HEK293 (cell line): ENCODE data around the gene SLC35E3.

Experiments used
- CTCF ChIA-PET: fragments of 350-600 bp; formaldehyde crosslinking; extraction: SDS; loops from one replicate; lab custom pipeline; 2021; ENCODE audit warnings: antibody characterized with exemption; lab: Yijun Ruan, JAX
- POLR2A ChIA-PET: fragments of 300-600 bp; formaldehyde crosslinking; extraction: SDS; loops from one replicate; lab custom pipeline; 2020; ENCODE audit warnings: antibody characterized with exemption, inconsistent platforms; lab: Yijun Ruan, JAX
- H3K27ac ChIP-seq: fragments of 200-500 bp; sonication (Bioruptor generic); 2 replicates; pipeline ENCODE4 v1.5.1; 2014; ENCODE audit warnings: low read depth, low read length, control low read depth, inconsistent platforms; ENCODE audit errors: extremely low read depth
- H3K36me3 ChIP-seq, 2 experiments: fragments of 200-500 bp in 1 of 2; sonication (Bioruptor generic) in 1 of 2; 1 replicate in 1 of 2; 2 replicates in 1 of 2; pipeline ENCODE4 v1.5.1; 2014 to 2017; ENCODE audit warnings: inconsistent platforms in 2 of 2, low read length in 2 of 2; ENCODE audit not compliant: control insufficient read depth in 2 of 2, insufficient read depth in 1 of 2
- H3K4me1 ChIP-seq: fragments of 200-500 bp; sonication (Bioruptor generic); 2 replicates; pipeline ENCODE4 v1.5.1; 2014; ENCODE audit warnings: mild to moderate bottlenecking, low read length, inconsistent platforms; ENCODE audit not compliant: control insufficient read depth, insufficient read depth
- H3K4me3 ChIP-seq: 2 replicates; pipeline ENCODE4 v1.5.1; 2011; ENCODE audit warnings: low read depth, mild to moderate bottlenecking, control low read depth, low read length, moderate library complexity
- H3K9me3 ChIP-seq: fragments of 200-500 bp; sonication (Bioruptor generic); 2 replicates; pipeline ENCODE4 v1.5.1; 2014; ENCODE audit warnings: low read depth, low read length, inconsistent platforms; ENCODE audit not compliant: control insufficient read depth, insufficient read depth
- BCL11A ChIP-seq: fragments of 450-650 bp; formaldehyde crosslinking; IDR thresholded peaks from 2 replicates; pipeline ENCODE4 v1.5.1; 2016; ENCODE audit warnings: low read depth, missing biosample characterization, missing genetic modification characterization
- KLF1 ChIP-seq: fragments of 450-650 bp; formaldehyde crosslinking; IDR thresholded peaks from 2 replicates; pipeline ENCODE4 v1.5.1; 2016; ENCODE audit warnings: missing biosample characterization, missing genetic modification characterization
- SCRT1 ChIP-seq: fragments of 450-650 bp; formaldehyde crosslinking; IDR thresholded peaks from 2 replicates; pipeline ENCODE4 v1.5.1; 2016; ENCODE audit warnings: missing biosample characterization, missing genetic modification characterization, borderline replicate concordance
- SCRT2 ChIP-seq: fragments of 450-650 bp; formaldehyde crosslinking; IDR thresholded peaks from 2 replicates; pipeline ENCODE4 v1.5.1; 2016; ENCODE audit warnings: missing biosample characterization, missing genetic modification characterization
- YY2 ChIP-seq: fragments of 450-650 bp; formaldehyde crosslinking; IDR thresholded peaks from 2 replicates; pipeline ENCODE4 v1.5.1; 2016; ENCODE audit warnings: missing biosample characterization, missing genetic modification characterization
- ZBTB48 ChIP-seq: fragments of 450-650 bp; formaldehyde crosslinking; IDR thresholded peaks from 2 replicates; pipeline ENCODE4 v1.5.1; 2016; ENCODE audit warnings: missing biosample characterization, missing genetic modification characterization
- ZFHX2 ChIP-seq: fragments of 450-650 bp; formaldehyde crosslinking; conservative IDR thresholded peaks from 2 replicates; pipeline ENCODE4 v1.5.1; 2016; ENCODE audit warnings: missing biosample characterization, missing genetic modification characterization
- ZNF214 ChIP-seq: fragments of 450-650 bp; formaldehyde crosslinking; IDR thresholded peaks from 2 replicates; pipeline ENCODE4 v1.5.1; 2017; ENCODE audit warnings: missing biosample characterization, mild to moderate bottlenecking, missing genetic modification characterization, borderline replicate concordance
- ZNF223 ChIP-seq: fragments of 450-650 bp; formaldehyde crosslinking; IDR thresholded peaks from 2 replicates; pipeline ENCODE4 v1.5.1; 2016; ENCODE audit warnings: missing biosample characterization, missing genetic modification characterization
- TF ChIP-seq, protein P1 (sequence below): fragments of 450-650 bp; formaldehyde crosslinking; IDR thresholded peaks from 2 replicates; pipeline ENCODE4 v1.5.1; 2016; ENCODE audit warnings: missing biosample characterization, missing genetic modification characterization, borderline replicate concordance
- TF ChIP-seq, protein P2 (sequence below): sonication (generic); formaldehyde crosslinking; IDR thresholded peaks from 2 replicates; pipeline ENCODE4 v1.8.1; 2022; ENCODE audit warnings: mild to moderate bottlenecking, moderate library complexity, missing genetic modification reagents
- TF ChIP-seq, protein P3 (sequence below): fragments of 450-650 bp; formaldehyde crosslinking; IDR thresholded peaks from 2 replicates; pipeline ENCODE4 v1.5.1; 2016; ENCODE audit warnings: missing biosample characterization, missing genetic modification characterization
- TF ChIP-seq, protein P4 (sequence below): IDR thresholded peaks from 2 replicates; pipeline ENCODE4 v1.6.1; 2011; ENCODE audit warnings: mild to moderate bottlenecking, low read depth, low read length, borderline replicate concordance
- TF ChIP-seq, protein P5 (sequence below): fragments of 450-650 bp; formaldehyde crosslinking; IDR thresholded peaks from 2 replicates; pipeline ENCODE4 v1.5.0; 2017; ENCODE audit warnings: missing biosample characterization, missing genetic modification characterization, borderline replicate concordance

The SLC35E3 gene

DNA sequence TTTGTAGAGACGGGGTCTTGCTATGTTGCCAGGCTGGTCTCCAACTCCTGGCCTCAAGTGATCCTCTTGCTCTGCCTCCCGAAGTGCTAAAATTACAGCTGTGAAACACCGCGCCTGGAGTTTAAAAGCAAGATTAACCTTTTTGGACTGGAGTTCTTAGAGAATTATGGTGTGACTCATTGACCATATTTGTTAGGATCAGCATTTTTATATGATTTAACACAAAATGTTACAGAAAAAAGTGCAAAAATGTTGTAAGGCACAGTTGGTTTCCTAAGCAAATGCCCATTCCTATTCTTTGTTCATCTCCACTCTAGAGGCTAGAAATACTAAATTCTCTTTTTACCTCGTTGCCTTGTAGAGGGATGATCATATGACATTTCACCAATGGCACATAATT, 27.6 kb downstream of the SLC35E3 start (continued):
- no peak for TF ChIP-seq ZNF214 (tag by site-specific recombination)
- TF ChIP-seq ZBTB48 (tag by site-specific recombination) = no peak
- TF ChIP-seq, protein P1, sequence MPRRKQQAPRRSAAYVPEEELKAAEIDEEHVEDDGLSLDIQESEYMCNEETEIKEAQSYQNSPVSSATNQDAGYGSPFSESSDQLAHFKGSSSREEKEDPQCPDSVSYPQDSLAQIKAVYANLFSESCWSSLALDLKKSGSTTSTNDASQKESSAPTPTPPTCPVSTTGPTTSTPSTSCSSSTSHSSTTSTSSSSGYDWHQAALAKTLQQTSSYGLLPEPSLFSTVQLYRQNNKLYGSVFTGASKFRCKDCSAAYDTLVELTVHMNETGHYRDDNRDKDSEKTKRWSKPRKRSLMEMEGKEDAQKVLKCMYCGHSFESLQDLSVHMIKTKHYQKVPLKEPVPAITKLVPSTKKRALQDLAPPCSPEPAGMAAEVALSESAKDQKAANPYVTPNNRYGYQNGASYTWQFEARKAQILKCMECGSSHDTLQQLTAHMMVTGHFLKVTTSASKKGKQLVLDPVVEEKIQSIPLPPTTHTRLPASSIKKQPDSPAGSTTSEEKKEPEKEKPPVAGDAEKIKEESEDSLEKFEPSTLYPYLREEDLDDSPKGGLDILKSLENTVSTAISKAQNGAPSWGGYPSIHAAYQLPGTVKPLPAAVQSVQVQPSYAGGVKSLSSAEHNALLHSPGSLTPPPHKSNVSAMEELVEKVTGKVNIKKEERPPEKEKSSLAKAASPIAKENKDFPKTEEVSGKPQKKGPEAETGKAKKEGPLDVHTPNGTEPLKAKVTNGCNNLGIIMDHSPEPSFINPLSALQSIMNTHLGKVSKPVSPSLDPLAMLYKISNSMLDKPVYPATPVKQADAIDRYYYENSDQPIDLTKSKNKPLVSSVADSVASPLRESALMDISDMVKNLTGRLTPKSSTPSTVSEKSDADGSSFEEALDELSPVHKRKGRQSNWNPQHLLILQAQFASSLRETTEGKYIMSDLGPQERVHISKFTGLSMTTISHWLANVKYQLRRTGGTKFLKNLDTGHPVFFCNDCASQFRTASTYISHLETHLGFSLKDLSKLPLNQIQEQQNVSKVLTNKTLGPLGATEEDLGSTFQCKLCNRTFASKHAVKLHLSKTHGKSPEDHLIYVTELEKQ (tag by site-specific recombination) = no peak
- TF ChIP-seq, all 188 proteins: peak for 0

DNA sequence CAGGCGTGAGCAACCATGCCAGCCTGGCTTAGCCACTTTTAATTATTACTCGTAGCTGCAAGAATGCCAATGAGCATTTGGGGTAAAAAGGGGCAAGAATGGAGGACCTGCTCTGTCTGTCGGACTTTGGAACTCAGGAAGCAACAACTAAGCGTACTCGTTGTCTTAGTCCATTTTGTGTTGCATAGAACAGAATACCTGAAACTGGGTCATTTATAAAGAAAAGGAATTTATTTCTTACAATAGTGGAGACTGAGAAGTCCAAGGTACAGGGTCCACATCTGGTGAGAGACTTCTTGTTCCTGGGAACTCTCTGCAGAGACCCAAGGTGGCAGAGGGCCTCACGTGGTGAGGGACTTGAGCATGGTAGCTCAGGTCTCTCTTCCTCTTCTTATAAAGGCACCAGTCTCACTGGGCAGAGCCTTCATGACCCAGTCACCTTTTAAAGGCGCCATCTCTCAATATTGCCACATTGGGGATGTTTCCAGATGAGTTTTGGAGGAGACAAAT, 29.2 kb downstream of the SLC35E3 start:
- POLR2A ChIA-PET = no interaction called here
- no peak overlapping the region for H3K27ac ChIP-seq
- CTCF ChIA-PET = no interaction called here
- TF ChIP-seq ZNF223 = no peak
- TF ChIP-seq, protein P2, sequence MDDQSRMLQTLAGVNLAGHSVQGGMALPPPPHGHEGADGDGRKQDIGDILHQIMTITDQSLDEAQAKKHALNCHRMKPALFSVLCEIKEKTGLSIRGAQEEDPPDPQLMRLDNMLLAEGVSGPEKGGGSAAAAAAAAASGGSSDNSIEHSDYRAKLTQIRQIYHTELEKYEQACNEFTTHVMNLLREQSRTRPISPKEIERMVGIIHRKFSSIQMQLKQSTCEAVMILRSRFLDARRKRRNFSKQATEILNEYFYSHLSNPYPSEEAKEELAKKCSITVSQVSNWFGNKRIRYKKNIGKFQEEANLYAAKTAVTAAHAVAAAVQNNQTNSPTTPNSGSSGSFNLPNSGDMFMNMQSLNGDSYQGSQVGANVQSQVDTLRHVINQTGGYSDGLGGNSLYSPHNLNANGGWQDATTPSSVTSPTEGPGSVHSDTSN (CRISPR knock-in tag) = no peak
- TF ChIP-seq KLF1 (tag by site-specific recombination) = no peak
- TF ChIP-seq BCL11A = no peak
- TF ChIP-seq, protein P3, sequence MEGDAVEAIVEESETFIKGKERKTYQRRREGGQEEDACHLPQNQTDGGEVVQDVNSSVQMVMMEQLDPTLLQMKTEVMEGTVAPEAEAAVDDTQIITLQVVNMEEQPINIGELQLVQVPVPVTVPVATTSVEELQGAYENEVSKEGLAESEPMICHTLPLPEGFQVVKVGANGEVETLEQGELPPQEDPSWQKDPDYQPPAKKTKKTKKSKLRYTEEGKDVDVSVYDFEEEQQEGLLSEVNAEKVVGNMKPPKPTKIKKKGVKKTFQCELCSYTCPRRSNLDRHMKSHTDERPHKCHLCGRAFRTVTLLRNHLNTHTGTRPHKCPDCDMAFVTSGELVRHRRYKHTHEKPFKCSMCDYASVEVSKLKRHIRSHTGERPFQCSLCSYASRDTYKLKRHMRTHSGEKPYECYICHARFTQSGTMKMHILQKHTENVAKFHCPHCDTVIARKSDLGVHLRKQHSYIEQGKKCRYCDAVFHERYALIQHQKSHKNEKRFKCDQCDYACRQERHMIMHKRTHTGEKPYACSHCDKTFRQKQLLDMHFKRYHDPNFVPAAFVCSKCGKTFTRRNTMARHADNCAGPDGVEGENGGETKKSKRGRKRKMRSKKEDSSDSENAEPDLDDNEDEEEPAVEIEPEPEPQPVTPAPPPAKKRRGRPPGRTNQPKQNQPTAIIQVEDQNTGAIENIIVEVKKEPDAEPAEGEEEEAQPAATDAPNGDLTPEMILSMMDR = no peak
- TF ChIP-seq, protein P4, sequence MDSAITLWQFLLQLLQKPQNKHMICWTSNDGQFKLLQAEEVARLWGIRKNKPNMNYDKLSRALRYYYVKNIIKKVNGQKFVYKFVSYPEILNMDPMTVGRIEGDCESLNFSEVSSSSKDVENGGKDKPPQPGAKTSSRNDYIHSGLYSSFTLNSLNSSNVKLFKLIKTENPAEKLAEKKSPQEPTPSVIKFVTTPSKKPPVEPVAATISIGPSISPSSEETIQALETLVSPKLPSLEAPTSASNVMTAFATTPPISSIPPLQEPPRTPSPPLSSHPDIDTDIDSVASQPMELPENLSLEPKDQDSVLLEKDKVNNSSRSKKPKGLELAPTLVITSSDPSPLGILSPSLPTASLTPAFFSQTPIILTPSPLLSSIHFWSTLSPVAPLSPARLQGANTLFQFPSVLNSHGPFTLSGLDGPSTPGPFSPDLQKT = no peak
- no peak overlapping the region for H3K4me3 ChIP-seq
- no peaks in the 10 kb centered on the region for H3K9me3 ChIP-seq
- no peaks in the 10 kb centered on the region for H3K4me1 ChIP-seq
- no peaks in the 10 kb centered on the region for H3K36me3 ChIP-seq

DNA sequence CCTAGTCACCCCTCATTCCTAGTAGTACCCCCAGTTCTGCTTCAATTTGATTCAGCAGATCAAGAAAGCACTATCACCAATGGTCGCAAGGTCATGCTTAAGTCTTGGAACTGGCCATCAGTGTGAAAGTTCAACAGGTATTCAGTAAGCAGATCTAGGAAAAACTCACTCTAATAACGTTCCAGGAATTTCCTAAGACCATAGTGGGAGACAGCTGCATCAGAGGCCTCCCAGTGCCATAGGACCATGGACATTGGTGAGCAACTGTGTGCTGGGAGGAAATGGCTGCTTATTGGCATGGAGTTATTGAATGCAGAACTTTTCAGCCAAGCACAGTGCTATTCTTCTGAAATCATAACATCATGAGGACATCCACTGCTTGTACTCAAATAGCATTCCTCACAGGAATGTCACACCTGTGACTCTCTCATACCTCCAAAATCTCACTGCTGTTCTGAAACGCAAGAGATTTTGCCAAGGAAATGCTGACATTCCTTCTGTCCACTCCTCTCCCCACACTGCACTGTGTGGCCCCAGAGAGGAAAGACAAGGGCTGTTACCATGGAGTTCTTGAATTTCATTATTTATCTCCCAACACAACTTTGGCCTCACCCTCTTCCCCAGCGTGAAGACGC, 31.1 kb downstream of the SLC35E3 start:
- Histone ChIP-seq H3K27ac (no peak overlapping the region), H3K9me3 (no peaks in the 10 kb centered on the region), H3K4me3 (no peak overlapping the region), H3K4me1 (no peaks in the 10 kb centered on the region), H3K36me3 (no peaks in the 10 kb centered on the region)
- TF ChIP-seq, protein P5, sequence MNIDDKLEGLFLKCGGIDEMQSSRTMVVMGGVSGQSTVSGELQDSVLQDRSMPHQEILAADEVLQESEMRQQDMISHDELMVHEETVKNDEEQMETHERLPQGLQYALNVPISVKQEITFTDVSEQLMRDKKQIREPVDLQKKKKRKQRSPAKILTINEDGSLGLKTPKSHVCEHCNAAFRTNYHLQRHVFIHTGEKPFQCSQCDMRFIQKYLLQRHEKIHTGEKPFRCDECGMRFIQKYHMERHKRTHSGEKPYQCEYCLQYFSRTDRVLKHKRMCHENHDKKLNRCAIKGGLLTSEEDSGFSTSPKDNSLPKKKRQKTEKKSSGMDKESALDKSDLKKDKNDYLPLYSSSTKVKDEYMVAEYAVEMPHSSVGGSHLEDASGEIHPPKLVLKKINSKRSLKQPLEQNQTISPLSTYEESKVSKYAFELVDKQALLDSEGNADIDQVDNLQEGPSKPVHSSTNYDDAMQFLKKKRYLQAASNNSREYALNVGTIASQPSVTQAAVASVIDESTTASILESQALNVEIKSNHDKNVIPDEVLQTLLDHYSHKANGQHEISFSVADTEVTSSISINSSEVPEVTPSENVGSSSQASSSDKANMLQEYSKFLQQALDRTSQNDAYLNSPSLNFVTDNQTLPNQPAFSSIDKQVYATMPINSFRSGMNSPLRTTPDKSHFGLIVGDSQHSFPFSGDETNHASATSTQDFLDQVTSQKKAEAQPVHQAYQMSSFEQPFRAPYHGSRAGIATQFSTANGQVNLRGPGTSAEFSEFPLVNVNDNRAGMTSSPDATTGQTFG (tag by site-specific recombination) = no peak
- TF ChIP-seq SCRT1 (no peak), ZFHX2 (no peak), SCRT2 (peak; percentile 77), YY2 (tag by site-specific recombination) (no peak)
- TF ChIP-seq, protein P1 (tag by site-specific recombination) = no peak
- POLR2A ChIA-PET = no interaction called here
- CTCF ChIA-PET = no interaction called here
